Ovary (tissue), 3 donors: ENCODE data around the gene CACNA2D3.

Experiments
- CTCF ChIP-seq, 3 donors: fragments of 450-650 bp in 2 of 3; fragments of 200-600 bp in 1 of 3; IDR thresholded peaks; one replicate each; pipeline versions ENCODE4 v1.5.1 to v1.8.0; 2016 to 2022; ENCODE audit warnings: antibody characterized with exemption in 3 of 3, mild to moderate bottlenecking in 1 of 3
- EP300 ChIP-seq: sonication (generic); formaldehyde crosslinking; IDR thresholded peaks from one replicate; pipeline ENCODE4 v1.6.1; 2017; ENCODE audit warnings: antibody characterized with exemption
- POLR2A ChIP-seq: fragments of 450-650 bp; IDR thresholded peaks from one replicate; pipeline ENCODE4 v1.6.1; 2017; ENCODE audit warnings: antibody characterized with exemption, mild to moderate bottlenecking, moderate library complexity
- donor health status: DM: no; HTN: no; CAD: no.

- TF ChIP-seq CTCF (IDR thresholded peaks at IDR 0.05) (no peak), POLR2A (no peak), EP300 (no peak)
Measured at GRCh38 chr3:54632834-54633233, 510.5 kb downstream of the CACNA2D3 start.
